SK-N-SH (cell line): ENCODE data around the gene TLNRD1. TPM values are rescaled to one million over a fixed set of nuclear protein-coding genes. Genes with fewer than 3 reads are reported as not detected.
A peak's percentile ranks its signal among the peaks of the same experiment; 100 is the strongest.

Experiments
- CTCF ChIA-PET: fragments of 300-600, 350-600 bp; formaldehyde crosslinking; extraction: SDS; loops from one replicate; lab custom pipeline; 2021; lab: Yijun Ruan, JAX
- POLR2A ChIA-PET: fragments of 350-600 bp; sonication (Branson Sonifier 250); formaldehyde crosslinking; extraction: SDS; loops from one replicate; lab custom pipeline; 2020; ENCODE audit warnings: antibody characterized with exemption, inconsistent platforms; lab: Yijun Ruan, JAX
- DNase-seq: peaks from one replicate; pipeline ENCODE4 v3.0.0; 2012
- H2AFZ ChIP-seq: fragments of 200-600 bp; sonication (generic); 2 replicates; pipeline ENCODE4 v1.8.1; 2016; ENCODE audit warnings: antibody characterized with exemption, mild to moderate bottlenecking, low read depth
- H3F3A ChIP-seq: fragments of 200-600 bp; sonication (generic); replicated peaks from 2 replicates; pipeline ENCODE3; 2016; ENCODE audit warnings: antibody characterized with exemption, mild to moderate bottlenecking; ENCODE audit not compliant: insufficient read depth
- H3K27ac ChIP-seq, 2 experiments: fragments of 200-500 bp in 1 of 2; fragments of 200-600 bp in 1 of 2; sonication (Bioruptor generic) in 1 of 2; sonication (generic), shearing (Covaris generic) in 1 of 2; 2 replicates each; pipeline versions ENCODE4 v1.5.1 to v1.6.1; 2014 to 2016; ENCODE audit warnings: low read depth in 2 of 2, inconsistent platforms in 1 of 2, low read length in 1 of 2, mild to moderate bottlenecking in 1 of 2, mixed read lengths in 1 of 2
- H3K27me3 ChIP-seq: fragments of 200-600 bp; sonication (generic), shearing (Covaris generic); 2 replicates; pipeline ENCODE4 v1.6.1; 2016; ENCODE audit warnings: mixed run types; ENCODE audit not compliant: insufficient read depth
- H3K36me3 ChIP-seq, 2 experiments: fragments of 200-500 bp in 1 of 2; fragments of 200-600 bp in 1 of 2; sonication (Bioruptor generic) in 1 of 2; sonication (generic) in 1 of 2; replicated peaks in 1 of 2; 2 replicates each; pipeline versions ENCODE3 to v1.5.1; 2014 to 2016; ENCODE audit warnings: low read length in 1 of 2, mild to moderate bottlenecking in 1 of 2; ENCODE audit not compliant: insufficient read depth in 2 of 2, control insufficient read depth in 1 of 2
- H3K4me1 ChIP-seq, 2 experiments: fragments of 200-500 bp in 1 of 2; fragments of 200-600 bp in 1 of 2; sonication (Bioruptor generic) in 1 of 2; sonication (generic), shearing (Covaris generic) in 1 of 2; 2 replicates each; pipeline versions ENCODE4 v1.5.1 to v1.6.1; 2014 to 2016; ENCODE audit warnings: low read depth in 1 of 2, low read length in 1 of 2, mixed run types in 1 of 2; ENCODE audit not compliant: insufficient read depth in 2 of 2, control insufficient read depth in 1 of 2
- H3K4me2 ChIP-seq: fragments of 200-600 bp; sonication (generic), shearing (Covaris generic); 2 replicates; pipeline ENCODE4 v1.6.1; 2017; ENCODE audit warnings: mixed run types
- H3K4me3 ChIP-seq, 2 experiments: fragments of 200-500 bp in 1 of 2; fragments of 200-600 bp in 1 of 2; sonication (Bioruptor generic) in 1 of 2; sonication (generic), shearing (Covaris generic) in 1 of 2; 2 replicates each; pipeline versions ENCODE4 v1.5.1 to v1.8.1; 2014 to 2016; ENCODE audit warnings: low read depth in 2 of 2, inconsistent platforms in 1 of 2, low read length in 1 of 2, mild to moderate bottlenecking in 1 of 2, mixed read lengths in 1 of 2, moderate library complexity in 1 of 2
- H3K79me2 ChIP-seq: fragments of 200-600 bp; sonication (generic); 2 replicates; pipeline ENCODE4 v1.8.1; 2017; ENCODE audit warnings: mild to moderate bottlenecking; ENCODE audit not compliant: insufficient read depth
- H3K9ac ChIP-seq: fragments of 200-600 bp; sonication (generic); 2 replicates; pipeline ENCODE4 v1.6.1; 2017; ENCODE audit warnings: mixed run types
- H3K9me2 ChIP-seq: fragments of 200-600 bp; sonication (generic); 2 replicates; pipeline ENCODE4 v1.6.1; 2017; ENCODE audit warnings: mixed run types
- H3K9me3 ChIP-seq: fragments of 200-600 bp; sonication (generic); 2 replicates; pipeline ENCODE4 v1.6.1; 2017; ENCODE audit warnings: mixed run types, mild to moderate bottlenecking, moderate library complexity
- H4K20me1 ChIP-seq: fragments of 200-600 bp; sonication (generic); 2 replicates; pipeline ENCODE4 v1.6.1; 2017; ENCODE audit warnings: mild to moderate bottlenecking, mixed run types; ENCODE audit not compliant: insufficient read depth
- CTCF ChIP-seq: fragments of 200-600 bp; sonication (generic); IDR thresholded peaks from 2 replicates; pipeline ENCODE4 v1.6.1; 2017; ENCODE audit warnings: antibody characterized with exemption, mild to moderate bottlenecking, moderate library complexity
- ELF1 ChIP-seq: IDR thresholded peaks from 2 replicates; pipeline ENCODE4 v1.4.0; 2012
- GABPA ChIP-seq: IDR thresholded peaks from 2 replicates; pipeline ENCODE4 v1.4.0; 2012; ENCODE audit warnings: low read depth, mild to moderate bottlenecking
- IRF3 ChIP-seq: fragments of 150-350 bp; IDR thresholded peaks from 2 replicates; pipeline ENCODE4 v1.6.1; 2016; ENCODE audit warnings: mild to moderate bottlenecking, low read depth, low read length
- MAX ChIP-seq: IDR thresholded peaks from 2 replicates; pipeline ENCODE4 v1.4.0; 2012; ENCODE audit warnings: low read depth
- MEF2A ChIP-seq: IDR thresholded peaks from 2 replicates; pipeline ENCODE4 v1.4.0; 2012; ENCODE audit warnings: low read depth, borderline replicate concordance
- NFIC ChIP-seq: IDR thresholded peaks from 2 replicates; pipeline ENCODE4 v1.4.0; 2012; ENCODE audit warnings: borderline replicate concordance
- PBX3 ChIP-seq: IDR thresholded peaks from 2 replicates; pipeline ENCODE4; 2012
- POLR2AphosphoS5 ChIP-seq: IDR thresholded peaks from 2 replicates; pipeline ENCODE4 v1.6.1; 2012; ENCODE audit warnings: low read depth, low read length
- RCOR1 ChIP-seq: fragments of 150-350 bp; IDR thresholded peaks from 2 replicates; pipeline ENCODE4 v1.6.1; 2017; ENCODE audit warnings: antibody characterized with exemption, low read length
- RFX5 ChIP-seq: IDR thresholded peaks from 2 replicates; pipeline ENCODE4 v1.6.1; 2012; ENCODE audit warnings: mild to moderate bottlenecking, improper control_type of control experiment, low read length
- SIN3A ChIP-seq: IDR thresholded peaks from 2 replicates; pipeline ENCODE4 v1.6.1; 2012; ENCODE audit warnings: low read depth, mild to moderate bottlenecking, low read length, moderate library complexity, borderline replicate concordance
- SMC3 ChIP-seq: IDR thresholded peaks from 2 replicates; pipeline ENCODE4 v1.6.1; 2012; ENCODE audit warnings: low read depth, low read length, improper control_type of control experiment
- TAF1 ChIP-seq: IDR thresholded peaks from 2 replicates; pipeline ENCODE4 v1.6.1; 2012; ENCODE audit warnings: low read depth, mild to moderate bottlenecking, low read length, moderate library complexity, borderline replicate concordance
- TCF12 ChIP-seq: IDR thresholded peaks from 2 replicates; pipeline ENCODE4 v1.4.0; 2012
- TEAD4 ChIP-seq: IDR thresholded peaks from 2 replicates; pipeline ENCODE4 v1.4.0; 2012; ENCODE audit warnings: mild to moderate bottlenecking, borderline replicate concordance; ENCODE audit not compliant: insufficient read depth
- YY1 ChIP-seq: IDR thresholded peaks from 2 replicates; pipeline ENCODE4 v1.4.0; 2012; ENCODE audit warnings: low read depth, mild to moderate bottlenecking
- WGBS: methylation state at CpG from one replicate; pipeline ENCODE4 v1.1.6; 2017; ENCODE audit warnings: low lambda C conversion rate; 5-methylcytosine and 5-hydroxymethylcytosine counted together
- polyA plus RNA-seq, 3 experiments: library from polyadenylated mRNA; depleted of rRNA; stranded (reverse); fragments of >200 nt; gene quantifications; 2 replicates each; pipeline ENCODE4 v1.2.3, GENCODE V29; 2012

TLNRD1 gene
- polyA plus RNA-seq, 1 of the 3 experiments (the other 2 are of a cell fraction), result 5.0 TPM

GRCh38 chr15:81002009-81002330 lies 1.2 kb downstream of the TLNRD1 start:
- 0 out of 2 replicates have a peak, but pooled peaks have one; percentile 38 for TF ChIP-seq ELF1
- no peak for TF ChIP-seq MAX
- TF ChIP-seq, all 33 proteins: peak for 1
- Histone ChIP-seq H3K9ac (peak overlapping the region; percentile 96; the same call in 1 of the 2 replicates), H3F3A (peaks cover 12% of the 10 kb centered on the region), H3K4me1 (peaks cover 11 to 16% of the 10 kb centered on the region in 2 experiments; a peak in 3 of 4 replicates), H3K79me2 (peaks cover 60% of the 10 kb centered on the region), H3K27ac (peak overlapping the region in 1 of 2 experiments; percentile 45; a peak in 1 of 4 replicates), H3K9me2 (no peaks in the 10 kb centered on the region), H3K36me3 (peaks cover 22 to 32% of the 10 kb centered on the region in 2 experiments), H3K9me3 (no peaks in the 10 kb centered on the region), H4K20me1 (peaks cover 38% of the 10 kb centered on the region), H2AFZ (no peak overlapping the region), H3K27me3 (no peaks in the 10 kb centered on the region), H3K4me3 (peak overlapping the region; percentile 89 to 97), H3K4me2 (peak overlapping the region; percentile 91)
- CTCF ChIA-PET, result interaction anchor here (1.1 to 2.4 kb wide), 5 partner anchors 9 to 265 kb away, joined by 3 to 9 read pairs (median 5); no protein-coding TSS in a partner anchor
- POLR2A ChIA-PET, result interaction anchor here (1.0 to 1.3 kb wide), 2 partner anchors 11 to 18 kb away, joined by 3 to 4 read pairs; no protein-coding TSS in a partner anchor
- peak; percentile 75 for DNase-seq
- 15% methylated on average over 8 of the region's 42 CpGs for WGBS

- TF ChIP-seq GABPA, result no peak
- TF ChIP-seq IRF3, result no peak
- no peak for TF ChIP-seq MAX
- TF ChIP-seq TCF12, result no peak
- TF ChIP-seq TEAD4, result no peak
- TF ChIP-seq CTCF, result no peak
- no peak for TF ChIP-seq YY1
- no peak for TF ChIP-seq NFIC
- TF ChIP-seq SIN3A, result no peak
- no peak for TF ChIP-seq RCOR1
- TF ChIP-seq TAF1, result no peak
- TF ChIP-seq SMC3, result no peak
- TF ChIP-seq POLR2AphosphoS5, result no peak
- no peak for TF ChIP-seq PBX3
- TF ChIP-seq MEF2A, result no peak
- TF ChIP-seq RFX5, result no peak
- peaks cover 66% of the 10 kb centered on the region for H3K79me2 ChIP-seq
- peaks cover 43% of the 10 kb centered on the region for H4K20me1 ChIP-seq
- peak overlapping the region; percentile 96; the same call in 1 of the 2 replicates for H3K9ac ChIP-seq
- peaks cover 22 to 36% of the 10 kb centered on the region in 2 experiments for H3K36me3 ChIP-seq
- peaks cover 11% of the 10 kb centered on the region for H3F3A ChIP-seq
- no peaks in the 10 kb centered on the region for H3K9me3 ChIP-seq
- no peaks in the 10 kb centered on the region for H3K27me3 ChIP-seq
- H3K9me2 ChIP-seq, result no peaks in the 10 kb centered on the region
- H3K4me1 ChIP-seq, result peaks cover 11 to 16% of the 10 kb centered on the region in 2 experiments; a peak in 3 of 4 replicates
- H2AFZ ChIP-seq, result no peak overlapping the region
- ChIA-PET POLR2A (interaction anchor here (1.0 to 1.3 kb wide), 2 partner anchors 12 to 18 kb away, joined by 3 to 4 read pairs; no protein-coding TSS in a partner anchor), CTCF (interaction anchor here (1.1 to 2.4 kb wide), 5 partner anchors 9 to 264 kb away, joined by 3 to 9 read pairs (median 5); no protein-coding TSS in a partner anchor)
- peak overlapping the region; percentile 89 to 97 for H3K4me3 ChIP-seq
- no peak overlapping the region for H3K27ac ChIP-seq
- peak overlapping the region; percentile 91 for H3K4me2 ChIP-seq
- 94% methylated on average over 41 of the region's 89 CpGs for WGBS
- DNase-seq, result no peak
Observed at GRCh38 chr15:81002331-81003096, 1.8 kb downstream of the TLNRD1 start.
